ENCODE data around the gene DCC. TPM values are rescaled to one million over a fixed set of nuclear protein-coding genes. Genes with fewer than 3 reads are reported as not detected.

The DCC gene
- total and polyA plus RNA-seq, 2 experiments from 2014 or later: 0.27 to 0.38 TPM

- Histone ChIP-seq H3K9me3 (ENCODE audit: low read depth) (no peaks in the 10 kb centered on the region), H3K4me1 (ENCODE audit: low read depth) (no peaks in the 10 kb centered on the region), H3K27me3 (no peaks in the 10 kb centered on the region), H3K36me3 (no peaks in the 10 kb centered on the region), H3K27ac (no peak overlapping the region), H3K4me3 (no peak overlapping the region)
- DNase-seq (ENCODE audit: low read depth in 1 of 2, low spot score in 1 of 2): no peak
- no peak for TF ChIP-seq CTCF (IDR thresholded peaks at IDR 0.05; ENCODE audit: low read depth, low read length)
Measured at GRCh38 chr18:52749542-52749941, 409.5 kb downstream of the DCC start.

GRCh38 chr18:52750995-52751394 lies 411.0 kb downstream of the DCC start:
- Histone ChIP-seq H3K9me3 (ENCODE audit: low read depth) (no peaks in the 10 kb centered on the region), H3K27ac (no peak overlapping the region), H3K36me3 (no peaks in the 10 kb centered on the region), H3K4me1 (ENCODE audit: low read depth) (peaks cover 4% of the 10 kb centered on the region), H3K27me3 (no peaks in the 10 kb centered on the region), H3K4me3 (no peak overlapping the region)
- no peak for TF ChIP-seq CTCF (IDR thresholded peaks at IDR 0.05; ENCODE audit: low read depth, low read length)
- no peak for DNase-seq (ENCODE audit: low read depth in 1 of 2, low spot score in 1 of 2)

GRCh38 chr18:52764316-52764715 lies 424.3 kb downstream of the DCC start:
- peaks cover 4% of the 10 kb centered on the region for H3K4me1 ChIP-seq (ENCODE audit: low read depth)
- H3K27me3 ChIP-seq: no peaks in the 10 kb centered on the region
- H3K9me3 ChIP-seq (ENCODE audit: low read depth): no peaks in the 10 kb centered on the region
- no peak overlapping the region for H3K27ac ChIP-seq
- no peak for DNase-seq (ENCODE audit: low read depth in 1 of 2, low spot score in 1 of 2)
- H3K36me3 ChIP-seq: no peaks in the 10 kb centered on the region
- H3K4me3 ChIP-seq: no peak overlapping the region
- TF ChIP-seq CTCF (IDR thresholded peaks at IDR 0.05; ENCODE audit: low read depth, low read length): no peak

GRCh38 chr18:52766002-52766545 lies 426.1 kb downstream of the DCC start:
- no peak for TF ChIP-seq CTCF (IDR thresholded peaks at IDR 0.05; ENCODE audit: low read depth, low read length)
- peaks cover 4% of the 10 kb centered on the region for H3K4me1 ChIP-seq (ENCODE audit: low read depth)

GRCh38 chr18:52781113-52781512 lies 441.1 kb downstream of the DCC start:
- H3K9me3 ChIP-seq (ENCODE audit: low read depth): no peaks in the 10 kb centered on the region
- no peaks in the 10 kb centered on the region for H3K27me3 ChIP-seq
- no peaks in the 10 kb centered on the region for H3K36me3 ChIP-seq
- TF ChIP-seq CTCF (IDR thresholded peaks at IDR 0.05; ENCODE audit: low read depth, low read length): no peak
- no peak for DNase-seq (ENCODE audit: low read depth in 1 of 2, low spot score in 1 of 2)
- H3K4me1 ChIP-seq (ENCODE audit: low read depth): no peaks in the 10 kb centered on the region
- no peak overlapping the region for H3K4me3 ChIP-seq
- no peak overlapping the region for H3K27ac ChIP-seq

More at GRCh38 chr18:52766002-52766545, 426.1 kb downstream of the DCC start:
- no peaks in the 10 kb centered on the region for H3K9me3 ChIP-seq (ENCODE audit: low read depth)
- no peak for DNase-seq (ENCODE audit: low read depth in 1 of 2, low spot score in 1 of 2)
- no peaks in the 10 kb centered on the region for H3K36me3 ChIP-seq
- H3K27me3 ChIP-seq: no peaks in the 10 kb centered on the region
- no peak overlapping the region for H3K27ac ChIP-seq
- no peak overlapping the region for H3K4me3 ChIP-seq
